Testis (tissue), 3 donors: ENCODE data around the gene ZNF184. TPM values are rescaled to one million over a fixed set of nuclear protein-coding genes. Genes with fewer than 3 reads are reported as not detected.

Experiments
- DNase-seq: peaks from one replicate; pipeline ENCODE4 v3.0.0-alpha.2; 2019
- H3K27ac ChIP-seq, 2 donors: fragments of 200-600 bp; sonication (generic); one replicate each; pipeline ENCODE4 v1.5.1; 2019
- H3K27me3 ChIP-seq: fragments of 200-600 bp; sonication (generic); one replicate; pipeline ENCODE4 v1.5.1; 2019
- H3K36me3 ChIP-seq: fragments of 200-600 bp; sonication (generic); one replicate; pipeline ENCODE4 v1.5.1; 2017; ENCODE audit warnings: low read depth; ENCODE audit errors: missing control alignments
- H3K4me1 ChIP-seq: fragments of 200-600 bp; sonication (generic); one replicate; pipeline ENCODE4 v1.5.1; 2019
- H3K4me3 ChIP-seq, 2 donors: fragments of 200-600 bp; sonication (generic); one replicate each; pipeline ENCODE4 v1.5.1; 2017 to 2019
- H3K9me3 ChIP-seq: fragments of 200-600 bp; sonication (generic); one replicate; pipeline ENCODE4 v1.5.1; 2017
- POLR2A ChIP-seq: fragments of 450-650 bp; IDR thresholded peaks from one replicate; pipeline ENCODE4 v1.6.1; 2017; ENCODE audit warnings: antibody characterized with exemption, mild to moderate bottlenecking, moderate library complexity
- WGBS, 2 donors: methylation state at CpG; one replicate each; pipeline ENCODE4 v1.1.5; 2018; 5-methylcytosine and 5-hydroxymethylcytosine counted together
- intact Hi-C: fragments of 100-400 bp; cut with DNase I; formaldehyde crosslinking; loops from one replicate; pipeline ENCODE4 v1.15.1; 2023; ENCODE audit warnings: low total_unique reads
- polyA plus RNA-seq: library from polyadenylated mRNA; stranded (reverse); fragments of 350-450 nt; fragmentation: Illumina TruSeq; extraction: RNeasy Lipid Tissue Mini Kit (QIAGEN cat#74804); gene quantifications from one replicate; pipeline ENCODE4 v1.2.3, GENCODE V29; 2014; ENCODE audit warnings: low read depth, low replicate concordance; ENCODE audit not compliant: insufficient read depth
- total RNA-seq, 2 donors: library from RNA; depleted of rRNA; stranded (reverse); fragments of >200 nt; gene quantifications; one replicate each; pipeline ENCODE4 v1.2.3, GENCODE V29; 2016
- TF ChIP-seq, protein P1 (sequence below), 3 experiments: fragments of 450-650 bp in 2 of 3; fragments of 200-600 bp in 1 of 3; sonication (generic) in 1 of 3; IDR thresholded peaks; one replicate each; pipeline ENCODE4 v1.5.1; 2016 to 2019; ENCODE audit warnings: antibody characterized with exemption in 3 of 3, mild to moderate bottlenecking in 2 of 3, moderate library complexity in 1 of 3

Gene ZNF184
- total and polyA plus RNA-seq, 3 donors from 2014 or later: 11.4 to 17.5 (median 11.9) TPM

DNA sequence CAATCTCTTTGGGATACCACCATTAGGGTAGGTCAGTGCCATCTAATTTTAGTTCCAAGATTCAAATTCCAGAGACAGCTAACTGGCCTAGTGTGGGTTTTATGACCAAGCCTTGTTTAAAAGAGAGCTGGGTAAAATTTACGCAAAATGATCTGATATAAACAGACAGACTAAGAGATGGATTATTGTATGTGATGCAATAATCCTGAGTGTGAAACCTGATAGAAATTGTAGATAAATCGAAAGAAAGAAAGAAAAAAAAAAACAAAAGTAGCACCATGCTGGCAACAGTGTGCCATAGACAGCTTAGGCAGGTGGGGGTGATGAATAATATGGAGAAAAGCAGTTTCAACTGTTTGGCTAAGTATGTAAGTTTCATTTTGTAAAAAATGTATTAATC lies 2.9 kb downstream of the ZNF184 start:
- TF ChIP-seq POLR2A: no peak
- TF ChIP-seq, protein P1, sequence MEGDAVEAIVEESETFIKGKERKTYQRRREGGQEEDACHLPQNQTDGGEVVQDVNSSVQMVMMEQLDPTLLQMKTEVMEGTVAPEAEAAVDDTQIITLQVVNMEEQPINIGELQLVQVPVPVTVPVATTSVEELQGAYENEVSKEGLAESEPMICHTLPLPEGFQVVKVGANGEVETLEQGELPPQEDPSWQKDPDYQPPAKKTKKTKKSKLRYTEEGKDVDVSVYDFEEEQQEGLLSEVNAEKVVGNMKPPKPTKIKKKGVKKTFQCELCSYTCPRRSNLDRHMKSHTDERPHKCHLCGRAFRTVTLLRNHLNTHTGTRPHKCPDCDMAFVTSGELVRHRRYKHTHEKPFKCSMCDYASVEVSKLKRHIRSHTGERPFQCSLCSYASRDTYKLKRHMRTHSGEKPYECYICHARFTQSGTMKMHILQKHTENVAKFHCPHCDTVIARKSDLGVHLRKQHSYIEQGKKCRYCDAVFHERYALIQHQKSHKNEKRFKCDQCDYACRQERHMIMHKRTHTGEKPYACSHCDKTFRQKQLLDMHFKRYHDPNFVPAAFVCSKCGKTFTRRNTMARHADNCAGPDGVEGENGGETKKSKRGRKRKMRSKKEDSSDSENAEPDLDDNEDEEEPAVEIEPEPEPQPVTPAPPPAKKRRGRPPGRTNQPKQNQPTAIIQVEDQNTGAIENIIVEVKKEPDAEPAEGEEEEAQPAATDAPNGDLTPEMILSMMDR (IDR thresholded peaks at IDR 0.05): no peak
- no peak for DNase-seq
- no peak overlapping the region for H3K4me3 ChIP-seq
- peaks cover 5% of the 10 kb centered on the region for H3K4me1 ChIP-seq
- intact Hi-C loops: no loop called here
- no peaks in the 10 kb centered on the region for H3K9me3 ChIP-seq
- no peaks in the 10 kb centered on the region for H3K27me3 ChIP-seq
- no peaks in the 10 kb centered on the region for H3K36me3 ChIP-seq
- WGBS, 2 donors: 90 to 91% methylated on average over 2 of the region's 2 CpGs
- no peak overlapping the region for H3K27ac ChIP-seq

DNA sequence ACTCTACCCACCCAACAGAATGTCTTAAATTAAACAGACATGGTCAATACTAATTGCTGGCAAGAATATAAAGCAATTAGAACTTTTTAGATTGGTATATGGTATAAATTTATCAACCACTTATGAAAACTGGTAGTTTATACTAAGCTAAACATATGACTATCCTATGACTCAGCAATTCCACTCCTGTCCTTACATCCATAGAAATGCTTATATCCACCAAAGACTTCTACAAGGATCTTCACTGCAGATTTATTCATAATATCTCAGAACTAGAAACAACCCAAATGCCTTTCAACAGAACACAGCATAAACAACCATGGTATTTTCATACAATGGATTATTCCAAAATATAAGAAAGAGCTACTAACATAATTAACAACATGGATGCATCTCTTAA lies 4.6 kb downstream of the ZNF184 start:
- TF ChIP-seq, protein P1 (IDR thresholded peaks at IDR 0.05): no peak
- no peak for TF ChIP-seq POLR2A
- no peak overlapping the region for H3K27ac ChIP-seq
- H3K4me3 ChIP-seq: no peak overlapping the region
- no peak for DNase-seq
- no peaks in the 10 kb centered on the region for H3K36me3 ChIP-seq
- intact Hi-C loops: no loop called here
- H3K27me3 ChIP-seq: no peaks in the 10 kb centered on the region
- no peaks in the 10 kb centered on the region for H3K9me3 ChIP-seq
- peaks cover 5% of the 10 kb centered on the region for H3K4me1 ChIP-seq

DNA sequence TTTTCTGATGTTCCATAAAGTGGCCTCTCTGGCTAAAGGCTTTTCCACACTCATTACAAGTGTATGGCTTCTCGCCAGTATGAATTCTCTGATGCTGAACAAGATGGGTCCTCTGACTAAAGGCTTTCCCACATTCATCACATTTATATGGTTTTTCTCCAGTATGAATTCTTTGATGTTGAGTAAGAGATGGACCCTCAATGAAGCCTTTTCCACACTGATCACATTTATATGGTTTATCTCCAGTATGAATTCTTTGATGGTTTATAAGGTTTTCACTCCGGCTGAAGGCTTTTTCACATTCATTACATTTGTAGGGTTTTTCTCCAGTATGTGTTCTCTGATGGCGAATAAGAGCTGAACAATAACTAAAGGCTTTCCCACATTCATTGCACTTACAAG lies 20.4 kb downstream of the ZNF184 start:
- TF ChIP-seq POLR2A: no peak
- TF ChIP-seq, protein P1 (IDR thresholded peaks at IDR 0.05): no peak
- 97 to 99% methylated on average over 3 of the region's 3 CpGs for WGBS, 2 donors
- DNase-seq: no peak
- Histone ChIP-seq H3K36me3 (no peaks in the 10 kb centered on the region), H3K27me3 (no peaks in the 10 kb centered on the region), H3K4me3 (no peak overlapping the region), H3K4me1 (no peaks in the 10 kb centered on the region), H3K27ac (no peak overlapping the region), H3K9me3 (no peaks in the 10 kb centered on the region)
- intact Hi-C loops: no loop called here

DNA sequence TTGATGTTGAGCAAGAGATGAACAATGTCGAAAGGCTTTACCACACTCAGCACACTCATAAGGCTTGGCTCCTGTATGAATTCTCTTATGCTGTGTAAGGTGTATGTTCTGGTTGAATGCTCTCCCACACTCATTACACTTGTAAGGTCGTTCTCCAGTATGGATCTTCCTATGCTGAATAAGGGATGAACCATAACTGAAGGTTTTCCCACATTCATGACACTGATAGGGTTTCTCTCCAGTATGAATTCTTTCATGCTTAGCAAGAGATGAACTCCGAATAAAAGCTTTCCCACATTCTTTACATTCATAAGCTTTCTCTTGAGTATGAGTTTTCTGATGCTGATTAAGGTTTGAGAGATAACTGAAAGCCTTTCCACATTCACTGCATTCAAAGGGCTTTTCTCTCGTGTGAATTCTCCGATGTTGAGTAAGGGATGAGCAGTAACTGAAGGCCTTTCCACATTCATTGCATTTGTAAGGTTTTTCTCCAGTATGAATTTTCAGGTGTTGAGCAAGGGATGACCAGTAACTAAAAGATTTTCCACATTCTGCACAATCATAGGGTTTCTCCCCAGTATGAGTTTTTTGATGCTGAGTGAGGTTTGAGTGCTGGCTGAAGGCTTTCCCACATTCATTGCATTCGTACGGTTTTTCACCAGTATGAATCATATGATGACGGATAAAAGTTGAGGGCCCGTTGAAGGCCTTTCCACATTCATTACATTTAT lies 21.1 kb downstream of the ZNF184 start:
- Histone ChIP-seq H3K4me1 (no peaks in the 10 kb centered on the region), H3K27me3 (no peaks in the 10 kb centered on the region), H3K36me3 (no peaks in the 10 kb centered on the region), H3K9me3 (no peaks in the 10 kb centered on the region), H3K27ac (no peak overlapping the region), H3K4me3 (no peak overlapping the region)
- intact Hi-C loops: no loop called here
- no peak for DNase-seq
- WGBS, 2 donors: 97 to 98% methylated on average over 9 of the region's 9 CpGs
- TF ChIP-seq POLR2A: no peak
- TF ChIP-seq, protein P1 (IDR thresholded peaks at IDR 0.05): no peak

DNA sequence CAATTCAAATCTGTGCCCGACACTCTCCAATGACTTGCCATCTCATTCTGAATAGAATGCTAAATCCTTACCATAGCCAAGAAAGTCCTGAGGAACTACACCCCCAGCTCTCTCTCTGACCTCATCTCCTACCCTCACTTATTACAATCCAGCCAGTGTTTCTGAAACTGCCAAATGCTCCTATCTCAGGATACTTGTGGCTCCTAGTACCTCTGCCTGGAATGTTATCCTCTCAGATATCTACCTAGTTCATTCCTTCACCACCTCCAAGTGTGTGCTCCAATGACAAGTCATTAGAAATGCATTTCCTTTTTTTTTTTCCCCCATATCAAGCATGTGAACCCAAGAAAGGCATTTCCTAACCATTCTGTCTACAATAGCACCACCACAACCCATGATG lies 24.4 kb downstream of the ZNF184 start:
- intact Hi-C loops: no loop called here
- WGBS, 2 donors: 94 to 98% methylated on average over 1 of the region's 1 CpG
- no peak for DNase-seq
- Histone ChIP-seq H3K27me3 (no peaks in the 10 kb centered on the region), H3K4me1 (no peaks in the 10 kb centered on the region), H3K9me3 (no peaks in the 10 kb centered on the region), H3K27ac (no peak overlapping the region), H3K4me3 (no peak overlapping the region), H3K36me3 (no peaks in the 10 kb centered on the region)
- no peak for TF ChIP-seq POLR2A
- TF ChIP-seq, protein P1 (IDR thresholded peaks at IDR 0.05): no peak
